Endothelial cell of hepatic sinusoid (primary cell): ENCODE measurements around the gene ELP5.

Experiments
- in situ Hi-C: cut with HindIII; loops from 2 replicates; pipeline ENCODE4 v1.10.0; 2017; ENCODE audit warnings: low sequenced_read_pairs

Gene ELP5

GRCh38 chr17:7252176-7253043, at the start of gene ELP5:
Gene ELP5 (plus strand): TSS chr17:7252215. CDS start chr17:7252551, 336 bp downstream.
- in situ Hi-C loops, result no loop called here

DNA sequence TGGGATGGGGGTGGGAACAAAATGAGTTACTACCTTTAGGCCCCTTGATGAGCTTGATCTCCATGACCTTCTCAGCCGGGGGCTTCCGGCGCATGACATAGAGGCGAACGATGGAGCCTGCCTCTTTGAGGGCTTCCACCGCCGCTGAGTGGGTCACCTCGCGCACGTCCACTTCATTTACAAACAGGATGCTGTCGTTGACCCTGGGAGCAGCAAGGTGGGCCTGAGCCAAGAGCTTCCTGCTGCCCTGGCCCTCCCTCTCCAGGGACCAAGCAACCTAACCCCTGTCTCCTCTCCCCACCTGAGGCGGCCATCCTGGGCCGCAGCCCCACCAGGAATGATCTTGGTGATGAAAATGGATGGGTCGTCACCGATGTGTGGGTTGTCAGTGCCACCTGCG, 48.6 kb upstream of the ELP5 start:
- in situ Hi-C loops, result no loop called here

GRCh38 chr17:7204336-7204735, 47.7 kb upstream of the ELP5 start:
- in situ Hi-C loops, result no loop called here

DNA sequence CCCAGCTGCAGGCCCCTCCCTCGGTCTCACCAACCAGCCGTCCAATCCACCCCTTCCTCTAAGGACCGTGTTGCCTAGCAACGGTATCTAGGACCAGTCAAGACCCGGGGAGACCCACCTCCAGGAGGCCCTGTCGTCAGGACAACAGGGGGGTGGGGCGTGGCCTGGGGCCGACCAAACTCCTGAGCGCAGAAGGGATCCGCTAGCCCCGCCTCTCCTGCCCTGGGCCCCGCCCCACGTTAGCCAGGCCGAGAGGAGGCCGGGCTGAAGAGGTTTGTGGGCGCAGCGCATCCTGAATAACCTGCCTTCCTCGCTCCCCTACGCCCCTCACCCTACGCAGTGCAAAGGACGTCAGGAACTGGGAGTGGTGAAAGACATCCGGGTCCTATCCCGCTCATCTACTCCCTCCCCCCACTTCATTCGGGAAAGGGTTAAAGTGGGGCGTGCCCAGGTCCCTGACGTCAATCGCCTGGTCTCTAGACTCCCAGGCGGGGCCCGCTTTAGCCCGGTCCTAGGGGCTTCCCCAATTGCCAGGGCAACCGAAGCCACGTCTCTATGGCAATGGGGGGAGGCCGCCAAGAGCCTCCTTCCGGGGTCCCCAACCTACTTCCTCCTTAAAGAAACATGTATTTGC, 47.1 kb upstream of the ELP5 start:
- in situ Hi-C loops, result no loop called here

GRCh38 chr17:7205561-7205960, 46.5 kb upstream of the ELP5 start:
- in situ Hi-C loops, result no loop called here

GRCh38 chr17:7207120-7208001, 44.7 kb upstream of the ELP5 start:
- in situ Hi-C loops, result no loop called here

DNA sequence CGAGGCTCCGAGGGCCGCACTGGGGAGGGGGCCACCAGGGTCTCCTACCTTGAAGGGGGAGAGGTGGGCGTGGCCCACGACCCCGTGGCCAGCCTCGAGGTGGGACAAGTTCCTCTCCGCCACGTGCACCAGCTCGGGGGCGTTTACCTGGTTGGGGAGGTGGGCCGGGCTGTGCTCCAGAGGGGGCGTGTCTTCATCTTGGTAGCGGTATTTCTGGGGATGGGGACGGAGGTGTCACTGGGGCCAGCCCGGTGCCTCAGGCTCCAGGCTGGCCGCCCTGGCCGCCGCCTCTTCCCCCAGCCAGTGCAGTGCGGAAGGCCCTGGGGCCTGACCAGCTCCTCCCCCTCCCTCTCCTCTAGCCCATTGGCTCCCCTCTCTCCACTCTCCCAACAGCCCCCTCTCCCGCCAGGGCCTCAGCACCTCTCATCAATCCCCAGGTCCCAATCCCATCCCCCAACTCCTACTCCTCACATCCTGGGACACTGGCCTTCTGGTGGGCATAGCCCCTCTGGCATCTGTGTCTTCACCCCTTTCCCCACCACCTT, 43.9 kb upstream of the ELP5 start:
- in situ Hi-C loops, result no loop called here

GRCh38 chr17:7208754-7209460, 43.1 kb upstream of the ELP5 start:
- in situ Hi-C loops, result no loop called here

- in situ Hi-C loops, result no loop called here
These were observed 40.3 kb upstream of the ELP5 start for GRCh38 chr17:7211491-7212273.

GRCh38 chr17:7213895-7214299, 38.1 kb upstream of the ELP5 start:
- in situ Hi-C loops, result no loop called here

DNA sequence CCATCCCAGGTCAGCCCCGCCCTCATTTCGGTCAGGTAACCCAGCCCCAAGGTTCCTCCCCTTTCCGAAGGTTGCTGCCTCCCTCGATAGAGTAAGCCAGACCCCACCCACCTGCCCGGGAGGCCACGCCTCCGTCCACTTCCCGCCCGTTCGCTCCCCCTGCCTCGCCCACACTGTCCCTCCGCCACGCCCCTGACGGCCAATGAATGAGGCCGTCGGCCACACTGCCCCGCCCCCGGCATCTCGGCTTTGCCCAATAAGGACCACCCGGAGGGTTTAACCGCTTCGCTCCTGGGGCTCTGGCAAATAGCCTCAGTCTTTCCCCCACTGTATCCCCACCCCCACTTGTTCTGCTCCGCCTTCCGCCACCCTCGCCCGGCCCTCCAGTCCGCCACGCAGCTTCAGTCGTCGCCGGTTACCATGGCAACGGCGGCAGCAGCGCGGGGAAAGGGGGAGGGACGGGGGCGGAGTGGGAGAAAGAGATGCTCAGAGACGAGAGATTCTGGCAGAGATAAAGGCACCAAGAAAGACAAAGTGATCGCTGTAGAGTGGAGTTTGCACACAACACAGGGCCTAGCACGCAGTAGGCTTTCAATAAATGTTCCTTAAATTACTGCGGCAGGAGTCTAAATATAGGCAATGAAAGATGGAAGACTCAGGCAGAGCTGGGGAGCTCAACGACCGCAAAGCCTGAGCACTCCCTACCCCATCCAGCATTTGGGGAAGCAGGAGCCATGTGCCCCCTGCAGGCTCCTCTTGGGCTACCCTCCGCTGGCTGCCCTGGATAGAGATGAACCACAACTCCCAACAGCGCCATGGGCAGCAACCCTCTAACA, 37.5 kb upstream of the ELP5 start:
- in situ Hi-C loops, result no loop called here

GRCh38 chr17:7215136-7215638, 36.8 kb upstream of the ELP5 start:
- in situ Hi-C loops, result no loop called here

DNA sequence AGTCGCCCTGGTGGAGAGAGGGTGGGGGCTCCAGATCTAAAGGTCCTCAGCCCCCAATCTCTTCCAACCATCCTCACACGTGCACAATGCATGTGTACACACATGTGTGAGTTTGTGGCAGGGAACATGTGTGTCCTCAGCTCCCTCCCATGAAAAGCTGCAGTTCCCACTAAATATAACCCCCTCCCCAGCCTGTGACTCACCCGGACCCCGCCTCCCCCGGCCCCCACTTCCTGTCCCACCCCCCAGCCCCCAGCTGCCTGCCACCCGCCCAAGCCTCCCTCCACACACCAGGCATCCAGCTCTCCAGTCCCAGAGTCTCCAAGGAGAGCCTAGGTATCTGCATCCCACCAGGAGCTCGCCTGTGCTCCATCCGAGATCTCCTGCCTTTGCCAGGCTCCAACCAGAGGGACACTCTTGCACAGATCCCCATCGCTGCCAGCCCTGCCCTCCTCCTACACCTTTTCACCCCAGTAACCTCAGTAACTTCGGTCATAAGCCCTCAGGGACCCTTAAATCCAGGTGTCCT, 36.3 kb upstream of the ELP5 start:
- in situ Hi-C loops, result no loop called here

DNA sequence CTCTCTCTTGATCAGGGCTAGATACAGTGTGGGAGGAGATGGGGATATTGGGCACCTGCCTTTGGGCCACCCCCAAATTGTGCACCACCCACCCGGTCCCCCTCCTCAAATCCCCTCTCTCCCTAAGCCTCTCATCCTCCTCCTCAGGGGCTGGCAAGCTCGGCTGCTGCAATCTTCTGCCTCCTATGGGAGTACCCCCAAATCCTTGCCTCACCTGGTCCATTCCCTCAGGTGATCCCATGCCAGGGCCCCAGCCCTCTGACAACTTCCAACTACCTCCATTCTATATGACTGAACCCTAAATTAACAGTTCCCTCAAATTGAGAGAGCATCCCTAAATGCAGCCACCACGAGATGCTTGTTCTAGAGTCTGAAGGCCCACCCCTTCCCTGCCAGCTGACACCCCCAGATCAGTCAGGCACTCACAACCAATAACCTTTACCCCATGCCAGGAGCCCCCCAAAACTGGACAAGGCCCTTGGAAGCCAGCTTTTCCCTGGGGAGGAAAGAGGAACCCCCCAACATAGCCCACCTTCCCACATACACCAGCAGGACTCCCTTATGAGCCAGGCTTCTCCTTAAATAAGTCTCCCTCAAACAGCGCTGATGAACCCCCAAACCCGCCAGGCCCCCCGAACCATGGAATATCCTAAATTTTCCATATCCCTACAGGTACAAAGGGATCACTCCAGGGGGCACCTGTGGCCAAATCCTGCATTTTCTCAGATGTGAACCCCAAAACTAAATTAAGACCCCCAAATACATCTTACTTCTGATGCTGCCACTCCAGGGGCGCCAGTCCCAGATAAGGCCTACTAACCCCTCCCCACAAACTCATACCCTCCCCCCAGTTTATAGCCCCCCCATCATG, 35.5 kb upstream of the ELP5 start:
- in situ Hi-C loops, result no loop called here

GRCh38 chr17:7217113-7217987, 34.7 kb upstream of the ELP5 start:
- in situ Hi-C loops, result no loop called here

DNA sequence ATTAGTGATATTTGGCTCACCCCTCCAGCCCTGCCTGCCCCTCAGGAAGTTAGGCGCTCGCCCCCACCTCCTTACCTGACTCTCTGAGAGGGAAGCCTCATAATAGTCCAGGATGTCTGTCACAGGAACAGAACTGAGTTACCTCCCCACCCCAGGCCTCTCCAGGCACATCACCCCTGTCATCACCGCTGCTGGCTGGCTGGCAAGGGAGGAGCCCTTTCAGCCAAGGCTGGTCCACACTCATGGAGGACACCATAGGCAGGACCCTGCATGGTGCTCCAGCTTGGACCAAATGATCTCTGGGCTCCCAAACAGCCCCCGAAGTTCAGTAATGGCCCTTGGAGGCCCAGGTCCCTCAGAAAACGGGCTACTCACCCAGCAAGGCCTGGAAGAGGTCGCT, 33.8 kb upstream of the ELP5 start:
- in situ Hi-C loops, result no loop called here
